A673 (cell line): Measurements from ENCODE around the gene NCAM2.
A peak's percentile ranks its signal among the peaks of the same experiment; 100 is the strongest.

Source experiments
- EZH2 ChIP-seq: fragments of 200-600 bp; sonication (generic); IDR thresholded peaks from 2 replicates; pipeline ENCODE4 v1.6.1; 2017; ENCODE audit warnings: borderline replicate concordance, low read depth, mild to moderate bottlenecking, mixed read lengths, antibody characterized with exemption, low read length; ENCODE audit not compliant: poor library complexity, severe bottlenecking
- TF ChIP-seq, protein P1 (sequence below): fragments of 300-800, 200-600 bp; sonication (generic); conservative IDR thresholded peaks from 2 replicates; pipeline ENCODE4 v1.5.1; 2017; ENCODE audit warnings: low read depth, mild to moderate bottlenecking, antibody characterized with exemption, low read length, moderate library complexity, mixed read lengths

DNA sequence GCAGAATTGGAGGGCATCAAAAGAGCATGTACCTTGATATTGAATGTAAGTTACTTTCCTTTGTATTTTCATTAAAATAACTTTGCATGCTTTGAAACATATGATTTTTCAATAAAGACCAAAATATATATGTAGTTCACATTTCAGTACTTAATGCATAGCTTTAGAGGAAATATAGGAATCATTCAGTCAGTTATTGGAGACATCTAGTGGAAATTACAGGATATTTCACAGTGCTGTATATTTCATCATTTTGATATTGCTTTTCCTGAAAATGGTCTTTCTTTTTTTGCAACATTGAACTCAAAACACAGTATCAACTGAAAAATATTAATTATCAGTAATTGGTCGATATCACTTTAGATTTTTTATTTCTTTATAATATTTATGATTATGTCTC, 375.8 kb downstream of the NCAM2 start:
- TF ChIP-seq, protein P1, sequence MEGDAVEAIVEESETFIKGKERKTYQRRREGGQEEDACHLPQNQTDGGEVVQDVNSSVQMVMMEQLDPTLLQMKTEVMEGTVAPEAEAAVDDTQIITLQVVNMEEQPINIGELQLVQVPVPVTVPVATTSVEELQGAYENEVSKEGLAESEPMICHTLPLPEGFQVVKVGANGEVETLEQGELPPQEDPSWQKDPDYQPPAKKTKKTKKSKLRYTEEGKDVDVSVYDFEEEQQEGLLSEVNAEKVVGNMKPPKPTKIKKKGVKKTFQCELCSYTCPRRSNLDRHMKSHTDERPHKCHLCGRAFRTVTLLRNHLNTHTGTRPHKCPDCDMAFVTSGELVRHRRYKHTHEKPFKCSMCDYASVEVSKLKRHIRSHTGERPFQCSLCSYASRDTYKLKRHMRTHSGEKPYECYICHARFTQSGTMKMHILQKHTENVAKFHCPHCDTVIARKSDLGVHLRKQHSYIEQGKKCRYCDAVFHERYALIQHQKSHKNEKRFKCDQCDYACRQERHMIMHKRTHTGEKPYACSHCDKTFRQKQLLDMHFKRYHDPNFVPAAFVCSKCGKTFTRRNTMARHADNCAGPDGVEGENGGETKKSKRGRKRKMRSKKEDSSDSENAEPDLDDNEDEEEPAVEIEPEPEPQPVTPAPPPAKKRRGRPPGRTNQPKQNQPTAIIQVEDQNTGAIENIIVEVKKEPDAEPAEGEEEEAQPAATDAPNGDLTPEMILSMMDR: peak; percentile 57
- TF ChIP-seq EZH2: no peak
